Measurements from ENCODE around the gene PRPSAP1.

Gene PRPSAP1

DNA sequence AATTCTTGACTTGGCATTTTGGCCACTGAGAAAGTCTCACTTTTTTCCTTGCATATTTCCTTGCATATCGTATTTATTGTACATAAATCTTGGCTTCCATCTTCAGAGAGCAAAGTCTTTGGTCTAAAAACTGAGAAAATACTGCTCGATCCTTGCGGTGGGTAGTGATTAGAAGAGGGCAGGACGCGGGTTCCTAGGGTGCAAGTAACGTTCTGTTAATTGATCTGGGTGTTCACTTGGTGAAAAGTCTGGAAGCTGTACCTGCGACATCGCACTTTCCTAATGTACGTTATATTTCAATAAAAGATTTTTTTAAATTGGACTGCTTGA lies 89.3 kb downstream of the PRPSAP1 start:
- Histone ChIP-seq H3K36me3 (ENCODE audit: control insufficient read depth in 2 of 2, insufficient read depth in 1 of 2, low read length in 2 of 2) (peaks cover 5 to 11% of the 10 kb centered on the region in 2 experiments; a peak in 2 of 3 replicates), H3K27ac (ENCODE audit: extremely low read depth, low read depth, low read length) (no peak overlapping the region), H3K4me1 (ENCODE audit: control insufficient read depth, insufficient read depth, low read length) (no peaks in the 10 kb centered on the region; the same call in 1 of the 2 replicates), H3K9me3 (ENCODE audit: control insufficient read depth, insufficient read depth, low read depth, low read length) (no peaks in the 10 kb centered on the region), H3K4me3 (ENCODE audit: low read depth, low read length) (no peak overlapping the region; the same call in 1 of the 2 replicates)
- no peak for TF ChIP-seq ZNF223 (tag by site-specific recombination; IDR thresholded peaks at IDR 0.05)
- TF ChIP-seq, protein P1, sequence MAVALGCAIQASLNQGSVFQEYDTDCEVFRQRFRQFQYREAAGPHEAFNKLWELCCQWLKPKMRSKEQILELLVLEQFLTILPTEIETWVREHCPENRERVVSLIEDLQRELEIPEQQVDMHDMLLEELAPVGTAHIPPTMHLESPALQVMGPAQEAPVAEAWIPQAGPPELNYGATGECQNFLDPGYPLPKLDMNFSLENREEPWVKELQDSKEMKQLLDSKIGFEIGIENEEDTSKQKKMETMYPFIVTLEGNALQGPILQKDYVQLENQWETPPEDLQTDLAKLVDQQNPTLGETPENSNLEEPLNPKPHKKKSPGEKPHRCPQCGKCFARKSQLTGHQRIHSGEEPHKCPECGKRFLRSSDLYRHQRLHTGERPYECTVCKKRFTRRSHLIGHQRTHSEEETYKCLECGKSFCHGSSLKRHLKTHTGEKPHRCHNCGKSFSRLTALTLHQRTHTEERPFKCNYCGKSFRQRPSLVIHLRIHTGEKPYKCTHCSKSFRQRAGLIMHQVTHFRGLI (tag by site-specific recombination; IDR thresholded peaks at IDR 0.05): no peak
- POLR2A ChIA-PET: interaction anchor here (0.6 to 1.7 kb wide), 28 partner anchors 8 to 409 kb away, joined by 3 to 17 read pairs (median 5); partner anchors contain the start of genes FBF1, PRPSAP1, RNF157 and WBP2
- CTCF ChIA-PET: interaction anchor here (0.6 to 6.4 kb wide), 6 partner anchors 15 to 259 kb away, joined by 3 to 47 read pairs (median 4); no protein-coding TSS in a partner anchor

DNA sequence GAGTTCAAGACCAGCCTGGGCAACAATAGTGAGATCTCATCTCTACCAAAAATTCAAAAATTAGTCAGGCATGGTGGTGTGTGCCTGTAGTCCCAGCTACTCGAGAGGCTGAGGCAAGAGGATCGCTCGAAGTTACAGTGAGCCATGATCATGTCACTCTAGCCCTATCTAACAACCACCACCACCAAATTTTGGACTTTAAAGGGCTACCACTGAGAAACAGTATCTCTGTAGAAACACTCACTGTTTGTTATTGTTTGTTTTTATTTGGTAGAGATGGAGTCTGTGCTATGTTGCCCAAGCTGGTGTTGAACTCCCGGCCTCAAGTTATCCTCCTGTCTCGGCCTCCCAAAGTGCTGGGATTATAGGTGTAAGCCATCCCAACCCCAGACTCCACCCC lies 89.8 kb downstream of the PRPSAP1 start:
- H3K4me1 ChIP-seq (ENCODE audit: control insufficient read depth, insufficient read depth, low read length): no peaks in the 10 kb centered on the region; the same call in 1 of the 2 replicates
- no peak overlapping the region for H3K4me3 ChIP-seq (ENCODE audit: low read depth, low read length)
- ChIA-PET CTCF (interaction anchor here (0.6 to 6.4 kb wide), 6 partner anchors 14 to 259 kb away, joined by 3 to 47 read pairs (median 4); no protein-coding TSS in a partner anchor), POLR2A (interaction anchor here (0.6 to 1.7 kb wide), 5 partner anchors 15 to 200 kb away, joined by 3 to 17 read pairs (median 9); partner anchors contain the start of gene RNF157)
- H3K36me3 ChIP-seq (ENCODE audit: control insufficient read depth in 2 of 2, insufficient read depth in 1 of 2, low read length in 2 of 2): peaks cover 5 to 6% of the 10 kb centered on the region in 2 experiments; a peak in 2 of 3 replicates
- no peak for TF ChIP-seq KLF9 (tag by site-specific recombination; IDR thresholded peaks at IDR 0.05; ENCODE audit: low read depth)
- no peak for TF ChIP-seq ZNF214 (tag by site-specific recombination; IDR thresholded peaks at IDR 0.05; ENCODE audit: borderline replicate concordance)
- no peak for TF ChIP-seq ZNF530 (tag by site-specific recombination; IDR thresholded peaks at IDR 0.05; ENCODE audit: low read depth)
- no peaks in the 10 kb centered on the region for H3K9me3 ChIP-seq (ENCODE audit: control insufficient read depth, insufficient read depth, low read depth, low read length)
- H3K27ac ChIP-seq (ENCODE audit: extremely low read depth, low read depth, low read length): no peak overlapping the region

DNA sequence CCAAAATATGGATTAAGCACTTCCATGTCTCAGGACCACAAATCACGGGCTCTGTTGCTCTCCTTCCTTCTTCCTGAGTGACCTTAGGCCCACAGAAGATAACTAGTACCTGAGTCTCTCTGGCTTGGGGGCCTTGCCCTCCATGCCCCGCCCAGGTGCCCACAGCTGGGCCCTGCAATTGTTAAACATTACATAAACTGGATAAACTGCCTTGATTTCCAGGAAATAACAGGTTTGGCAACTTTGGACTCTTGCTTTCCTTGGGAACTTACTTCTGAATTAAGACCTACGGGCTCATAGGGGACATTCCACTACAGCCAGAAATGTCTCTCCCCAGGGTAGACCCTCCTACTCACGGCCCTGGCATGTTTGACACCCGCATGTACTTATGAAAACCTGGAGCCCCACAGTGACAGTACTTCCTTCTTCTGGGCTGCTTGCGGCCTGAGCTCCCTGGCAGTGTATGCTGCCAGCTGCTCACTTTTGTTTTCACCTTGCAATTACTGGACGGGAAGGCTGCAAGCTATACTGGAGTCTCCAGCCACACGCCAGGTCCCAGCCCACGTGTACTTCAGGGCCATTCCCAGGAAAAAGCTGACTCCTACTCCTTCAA lies 90.9 kb downstream of the PRPSAP1 start:
- no peaks in the 10 kb centered on the region; the same call in 1 of the 2 replicates for H3K4me1 ChIP-seq (ENCODE audit: control insufficient read depth, insufficient read depth, low read length)
- ChIA-PET POLR2A (interaction anchor here (0.9 to 1.9 kb wide), 3 partner anchors 12 to 22 kb away, joined by 3 to 6 read pairs (median 3); partner anchors contain the start of gene RNF157), CTCF (interaction anchor here (0.7 to 6.4 kb wide), 6 partner anchors 18 to 249 kb away, joined by 3 to 47 read pairs (median 4); no protein-coding TSS in a partner anchor)
- H3K36me3 ChIP-seq (ENCODE audit: control insufficient read depth in 2 of 2, insufficient read depth in 1 of 2, low read length in 2 of 2): peaks cover 5% of the 10 kb centered on the region in 2 experiments; a peak in 2 of 3 replicates
- TF ChIP-seq ZFHX2 (tag by site-specific recombination; conservative IDR thresholded peaks at IDR 0.05) (0 out of 2 replicates have a peak, but pooled peaks have one; percentile 18), ZNF394 (tag by site-specific recombination; IDR thresholded peaks at IDR 0.05; ENCODE audit: borderline replicate concordance) (peak; percentile 52; the same call in 1 of the 2 replicates), ZNF791 (tag by site-specific recombination; IDR thresholded peaks at IDR 0.05) (no peak), ZNF521 (tag by site-specific recombination; IDR thresholded peaks at IDR 0.05) (no peak)
- TF ChIP-seq, protein P1 (tag by site-specific recombination; IDR thresholded peaks at IDR 0.05): no peak
- TF ChIP-seq, protein P2, sequence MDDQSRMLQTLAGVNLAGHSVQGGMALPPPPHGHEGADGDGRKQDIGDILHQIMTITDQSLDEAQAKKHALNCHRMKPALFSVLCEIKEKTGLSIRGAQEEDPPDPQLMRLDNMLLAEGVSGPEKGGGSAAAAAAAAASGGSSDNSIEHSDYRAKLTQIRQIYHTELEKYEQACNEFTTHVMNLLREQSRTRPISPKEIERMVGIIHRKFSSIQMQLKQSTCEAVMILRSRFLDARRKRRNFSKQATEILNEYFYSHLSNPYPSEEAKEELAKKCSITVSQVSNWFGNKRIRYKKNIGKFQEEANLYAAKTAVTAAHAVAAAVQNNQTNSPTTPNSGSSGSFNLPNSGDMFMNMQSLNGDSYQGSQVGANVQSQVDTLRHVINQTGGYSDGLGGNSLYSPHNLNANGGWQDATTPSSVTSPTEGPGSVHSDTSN (CRISPR knock-in tag; IDR thresholded peaks at IDR 0.05): no peak
- no peak overlapping the region for H3K27ac ChIP-seq (ENCODE audit: extremely low read depth, low read depth, low read length)
- H3K4me3 ChIP-seq (ENCODE audit: low read depth, low read length): no peak overlapping the region
- no peaks in the 10 kb centered on the region for H3K9me3 ChIP-seq (ENCODE audit: control insufficient read depth, insufficient read depth, low read depth, low read length)

Data from HEK293 (cell line).